Iris pigment epithelial cell (primary cell): ENCODE measurements around the gene DPPA2.
A peak's percentile ranks its signal among the peaks of the same experiment; 100 is the strongest.

Experiments used
- DNase-seq: peaks from one replicate; pipeline ENCODE4 v3.0.0-alpha.2; 2011; ENCODE audit warnings: low read depth

DPPA2 gene

GRCh38 chr3:109325109-109325508, 8.8 kb upstream of the DPPA2 start:
- DNase-seq: no peak

- DNase-seq: no peak
These were observed 3.3 kb downstream of the DPPA2 start for GRCh38 chr3:109313061-109313460.

- DNase-seq: no peak
These were observed 18.8 kb downstream of the DPPA2 start for GRCh38 chr3:109297496-109297895.

- no peak for DNase-seq
These were observed 32.2 kb downstream of the DPPA2 start for GRCh38 chr3:109284071-109284470.

- no peak for DNase-seq
These were observed 37.8 kb downstream of the DPPA2 start for GRCh38 chr3:109278546-109278945.

- DNase-seq: no peak
These were observed 38.2 kb downstream of the DPPA2 start for GRCh38 chr3:109278141-109278540.

- peak; percentile 52 for DNase-seq
These were observed 40.5 kb downstream of the DPPA2 start for GRCh38 chr3:109275702-109276293.

GRCh38 chr3:109270779-109271178, 45.5 kb downstream of the DPPA2 start:
- DNase-seq: no peak

GRCh38 chr3:109269577-109270275, 46.6 kb downstream of the DPPA2 start:
- no peak for DNase-seq

GRCh38 chr3:109268181-109268580, 48.1 kb downstream of the DPPA2 start:
- DNase-seq: peak; percentile 11

GRCh38 chr3:109265295-109265694, 51.0 kb downstream of the DPPA2 start:
- peak; percentile 10 for DNase-seq

- DNase-seq: peak; percentile 76
These were observed 59.0 kb downstream of the DPPA2 start for GRCh38 chr3:109257269-109257668.

GRCh38 chr3:109254770-109255169, 61.5 kb downstream of the DPPA2 start:
- no peak for DNase-seq

GRCh38 chr3:109252641-109253040, 63.7 kb downstream of the DPPA2 start:
- DNase-seq: no peak
